ENCODE results near the gene DAG1.

The DAG1 gene

DNA sequence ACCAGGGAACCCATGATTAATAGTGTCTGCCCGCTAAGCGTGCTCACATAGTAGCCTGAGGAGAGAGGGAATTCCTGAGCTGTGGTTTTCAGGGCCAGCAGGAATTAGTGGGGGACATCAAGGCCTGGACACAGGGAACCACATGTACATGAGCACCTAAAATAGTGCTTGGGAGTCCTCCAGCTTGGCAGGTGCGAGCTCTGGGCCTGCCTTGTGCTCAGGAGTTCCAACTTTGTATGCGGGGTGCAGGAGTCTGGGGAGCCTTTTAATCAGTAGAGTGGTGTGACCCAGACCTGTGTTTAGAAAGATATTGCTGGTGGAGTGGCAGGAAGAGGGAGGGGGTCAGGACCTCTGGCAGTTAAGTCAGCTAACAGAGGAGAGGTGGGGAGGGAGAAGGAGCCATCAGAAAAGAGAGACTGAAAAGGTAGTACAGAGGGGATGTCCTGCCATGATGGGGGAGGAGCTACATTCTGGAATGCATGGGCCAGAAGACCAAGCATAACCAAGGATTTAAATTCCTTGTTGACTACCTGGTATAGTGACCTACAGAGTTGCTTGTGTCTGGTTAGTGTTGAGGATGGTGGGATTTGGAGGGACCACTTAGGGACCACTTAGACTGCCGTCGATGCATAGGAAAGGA is 1.9 kb downstream of the DAG1 start:
- TF ChIP-seq, protein P1, sequence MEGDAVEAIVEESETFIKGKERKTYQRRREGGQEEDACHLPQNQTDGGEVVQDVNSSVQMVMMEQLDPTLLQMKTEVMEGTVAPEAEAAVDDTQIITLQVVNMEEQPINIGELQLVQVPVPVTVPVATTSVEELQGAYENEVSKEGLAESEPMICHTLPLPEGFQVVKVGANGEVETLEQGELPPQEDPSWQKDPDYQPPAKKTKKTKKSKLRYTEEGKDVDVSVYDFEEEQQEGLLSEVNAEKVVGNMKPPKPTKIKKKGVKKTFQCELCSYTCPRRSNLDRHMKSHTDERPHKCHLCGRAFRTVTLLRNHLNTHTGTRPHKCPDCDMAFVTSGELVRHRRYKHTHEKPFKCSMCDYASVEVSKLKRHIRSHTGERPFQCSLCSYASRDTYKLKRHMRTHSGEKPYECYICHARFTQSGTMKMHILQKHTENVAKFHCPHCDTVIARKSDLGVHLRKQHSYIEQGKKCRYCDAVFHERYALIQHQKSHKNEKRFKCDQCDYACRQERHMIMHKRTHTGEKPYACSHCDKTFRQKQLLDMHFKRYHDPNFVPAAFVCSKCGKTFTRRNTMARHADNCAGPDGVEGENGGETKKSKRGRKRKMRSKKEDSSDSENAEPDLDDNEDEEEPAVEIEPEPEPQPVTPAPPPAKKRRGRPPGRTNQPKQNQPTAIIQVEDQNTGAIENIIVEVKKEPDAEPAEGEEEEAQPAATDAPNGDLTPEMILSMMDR (IDR thresholded peaks at IDR 0.05; ENCODE audit: low read depth, low read length): no peak
- DNase-seq (ENCODE audit: extremely low read depth, low read depth): no peak

DNA sequence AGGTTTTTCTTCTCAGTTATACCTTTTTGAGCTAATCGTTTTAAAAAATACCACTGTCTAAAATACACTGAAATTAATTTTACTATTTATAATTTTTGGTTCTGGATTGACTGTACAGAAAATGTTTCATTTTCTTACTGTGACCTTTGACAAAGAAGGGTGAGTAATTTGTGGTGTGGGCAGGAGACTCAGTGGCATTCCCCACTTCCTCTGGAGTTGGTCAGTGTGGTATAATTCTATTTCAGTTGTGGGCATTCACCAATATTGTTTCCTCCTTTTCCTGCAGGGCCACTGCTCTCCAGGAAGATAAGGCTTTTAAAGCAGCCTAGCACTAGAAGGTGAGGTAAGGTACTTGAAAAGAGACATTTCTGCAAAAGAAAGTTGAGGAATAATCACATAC is 6.5 kb downstream of the DAG1 start:
- TF ChIP-seq, protein P1 (IDR thresholded peaks at IDR 0.05; ENCODE audit: low read depth, low read length): no peak
- DNase-seq (ENCODE audit: extremely low read depth, low read depth): no peak

DNA sequence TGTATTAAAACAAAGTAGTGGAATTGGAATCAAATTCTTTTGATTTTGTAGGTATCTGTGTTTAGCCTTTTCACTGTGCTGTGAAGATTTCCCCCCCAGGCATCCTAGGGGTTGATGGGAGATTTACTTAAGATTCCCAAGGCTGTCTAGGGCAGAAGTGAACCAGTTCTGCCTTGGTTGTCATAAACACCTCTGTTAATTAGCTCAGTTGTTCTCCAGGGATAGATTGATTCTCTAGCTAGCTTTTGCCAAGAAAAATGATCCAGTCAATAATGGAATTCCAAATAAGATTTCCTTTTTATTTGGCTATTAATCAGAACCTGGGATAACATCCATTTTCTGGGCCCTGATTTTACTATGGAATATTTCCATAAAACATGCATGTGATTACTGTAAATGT is 12.7 kb downstream of the DAG1 start:
- DNase-seq (ENCODE audit: extremely low read depth, low read depth): no peak
- TF ChIP-seq, protein P1 (IDR thresholded peaks at IDR 0.05; ENCODE audit: low read depth, low read length): no peak

DNA sequence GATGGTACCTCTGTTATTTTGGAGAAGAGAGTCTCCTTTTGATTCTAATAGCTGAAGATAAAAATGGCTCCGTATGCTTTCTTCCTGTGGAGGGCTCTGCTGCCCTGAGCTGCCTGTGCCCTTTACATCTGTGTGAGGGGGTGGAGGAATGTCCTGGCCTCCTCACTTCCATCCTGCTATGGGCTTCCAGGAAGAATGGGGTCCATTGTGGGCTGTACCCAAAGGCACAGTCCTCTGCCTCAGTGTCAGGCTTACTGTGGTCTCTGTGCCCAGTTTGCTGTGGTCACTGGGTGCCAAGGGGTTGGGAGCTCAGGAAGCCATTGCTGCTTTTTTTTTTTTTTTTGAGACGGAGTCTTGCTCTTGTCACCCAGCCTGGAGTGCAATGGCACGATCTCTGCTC is 14.4 kb downstream of the DAG1 start:
- DNase-seq (ENCODE audit: extremely low read depth, low read depth): no peak
- TF ChIP-seq, protein P1 (IDR thresholded peaks at IDR 0.05; ENCODE audit: low read depth, low read length): no peak

DNA sequence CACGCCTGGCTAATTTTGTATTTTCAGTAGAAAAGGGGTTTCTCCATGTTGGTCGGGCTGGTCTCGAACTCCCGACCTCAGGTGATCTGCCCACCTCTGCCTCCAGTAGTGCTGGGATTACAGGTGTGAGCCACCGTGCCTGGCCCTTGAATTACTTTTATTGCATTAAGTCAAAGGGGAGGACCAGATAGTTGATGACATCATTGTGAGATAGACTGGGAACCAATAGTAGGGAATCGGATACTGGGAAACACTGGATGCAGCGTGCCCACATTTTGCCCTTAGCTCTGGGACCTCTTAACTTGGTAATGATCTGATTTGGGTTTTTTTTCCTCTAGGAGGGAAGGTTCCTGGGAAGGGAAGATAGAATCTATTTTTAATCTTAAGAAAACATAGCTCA is 19.2 kb downstream of the DAG1 start:
- DNase-seq (ENCODE audit: extremely low read depth, low read depth): no peak
- TF ChIP-seq, protein P1 (IDR thresholded peaks at IDR 0.05; ENCODE audit: low read depth, low read length): no peak

DNA sequence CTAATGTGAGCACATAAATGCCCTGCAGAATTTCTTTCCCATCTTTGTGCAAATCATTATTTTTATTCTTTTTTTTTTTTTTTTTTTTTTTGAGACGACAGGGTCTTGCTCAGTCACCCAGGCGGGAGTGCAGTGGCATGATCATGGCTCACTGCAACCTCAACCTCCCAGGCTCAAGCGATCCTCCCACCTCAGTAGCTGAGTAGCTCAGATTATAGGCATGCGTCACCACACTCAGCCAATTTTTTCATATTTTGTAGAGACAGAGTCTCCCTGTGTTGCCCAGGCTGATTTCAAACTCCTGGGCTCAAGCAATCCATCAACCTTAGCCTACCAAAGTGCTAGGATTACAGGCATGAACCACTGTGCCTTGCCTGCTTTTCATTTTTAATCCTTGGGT is 22.9 kb downstream of the DAG1 start:
- no peak for DNase-seq (ENCODE audit: extremely low read depth, low read depth)
- TF ChIP-seq, protein P1 (IDR thresholded peaks at IDR 0.05; ENCODE audit: low read depth, low read length): no peak

DNA sequence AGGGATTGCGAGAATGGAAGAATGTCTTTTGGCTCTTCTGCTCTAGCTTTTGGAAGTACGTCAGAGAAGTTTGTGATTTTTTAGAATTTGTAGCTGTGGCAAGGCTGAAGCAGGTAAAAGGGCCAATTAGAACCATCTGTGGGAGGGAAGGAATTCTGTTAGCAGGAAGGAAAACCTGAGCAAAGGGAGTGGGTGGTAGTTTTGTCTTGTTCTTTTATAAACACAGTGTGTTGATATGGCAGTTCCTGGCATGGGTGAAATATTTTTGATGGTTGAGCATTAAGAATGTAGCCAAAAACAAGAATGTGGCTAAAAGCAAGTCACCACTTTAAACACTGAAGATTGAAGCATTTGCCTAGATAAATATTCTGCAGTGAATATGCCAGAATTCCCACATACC is 23.8 kb downstream of the DAG1 start:
- no peak for DNase-seq (ENCODE audit: extremely low read depth, low read depth)
- TF ChIP-seq, protein P1 (IDR thresholded peaks at IDR 0.05; ENCODE audit: low read depth, low read length): no peak

All from AG09319 (cell line).